DMS79 (cell line): ENCODE data around the gene RADX.
"Not testable (repeated sequence)": the region's sequence is repeated elsewhere in the genome, so short reads cannot be mapped to it uniquely, and the experiment has no call there.

Experiments used
- DNase-seq: peaks from one replicate; lab custom pipeline; 2025; lab: John Stamatoyannopoulos, UW

The RADX gene, protein sequence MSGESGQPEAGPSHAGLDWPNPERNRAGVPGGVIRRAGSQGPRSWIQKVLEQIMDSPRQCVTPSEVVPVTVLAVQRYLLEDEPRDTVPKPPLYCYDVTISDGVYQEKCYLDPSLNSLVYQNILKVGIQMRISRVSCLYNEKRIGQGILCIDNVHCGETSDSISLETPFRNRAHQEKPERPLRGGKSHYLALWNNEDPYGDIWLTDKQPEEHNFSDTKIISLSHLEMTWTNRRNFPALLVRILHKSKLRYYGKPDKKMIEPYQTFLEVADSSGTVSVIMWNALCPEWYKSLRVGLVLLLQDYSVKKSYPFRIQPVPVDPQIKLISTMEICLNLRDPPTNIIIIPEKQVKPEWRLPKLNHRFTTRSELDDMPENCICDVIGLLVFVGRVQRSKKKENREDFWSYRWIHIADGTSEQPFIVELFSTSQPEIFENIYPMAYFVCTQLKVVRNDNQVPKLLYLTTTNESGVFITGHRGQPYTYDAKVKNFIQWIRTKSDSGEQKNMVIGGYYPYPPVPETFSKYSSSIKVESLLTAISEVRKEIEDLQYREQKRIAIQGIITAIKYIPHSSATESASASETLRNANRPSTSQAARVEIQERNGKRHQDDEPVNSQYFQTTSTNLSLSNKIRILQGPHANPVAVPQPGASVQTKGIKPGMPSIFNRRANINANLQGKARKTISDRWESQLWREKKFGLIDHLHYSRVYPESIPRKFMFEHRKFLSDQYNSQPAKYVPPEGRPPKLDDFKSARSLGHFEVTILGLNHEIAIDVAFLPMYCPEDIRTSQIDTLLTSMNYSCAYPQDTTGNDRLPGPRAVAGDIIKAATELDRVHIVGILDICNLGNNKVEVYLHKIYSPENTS

DNA sequence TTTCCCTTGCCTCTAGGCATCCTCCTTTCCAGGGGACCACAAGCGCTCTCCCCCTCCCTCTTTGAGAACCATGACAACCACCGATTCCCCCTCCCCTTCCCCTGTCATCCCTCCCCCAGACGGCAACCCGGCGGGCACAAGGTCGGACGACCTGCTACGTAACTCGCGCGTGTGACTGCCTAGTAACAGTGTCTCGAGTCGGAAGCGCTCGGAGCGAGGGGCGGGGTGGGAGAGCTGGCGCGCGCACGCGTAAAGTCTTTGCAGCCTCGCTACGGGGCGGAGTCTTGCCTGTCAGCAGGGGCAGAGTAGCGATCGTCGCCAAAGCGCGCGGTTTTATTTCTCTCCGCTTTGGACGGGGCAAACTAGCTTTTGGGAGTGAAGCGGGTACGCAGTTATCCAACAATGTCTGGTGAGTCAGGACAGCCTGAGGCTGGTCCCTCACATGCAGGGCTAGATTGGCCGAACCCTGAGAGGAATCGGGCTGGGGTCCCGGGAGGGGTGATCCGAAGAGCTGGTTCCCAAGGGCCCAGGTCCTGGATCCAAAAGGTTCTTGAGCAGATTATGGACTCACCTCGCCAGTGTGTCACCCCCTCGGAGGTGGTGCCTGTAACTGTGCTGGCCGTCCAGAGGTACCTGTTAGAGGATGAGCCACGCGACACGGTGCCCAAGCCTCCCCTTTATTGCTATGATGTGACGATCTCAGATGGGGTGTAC is at the start of gene RADX:
Gene RADX, plus strand, starts transcription at position 300 of the 714 bp plus-strand sequence. Its CDS starts 103 bp downstream, at position 403.
- DNase-seq: peak; percentile 84

DNA sequence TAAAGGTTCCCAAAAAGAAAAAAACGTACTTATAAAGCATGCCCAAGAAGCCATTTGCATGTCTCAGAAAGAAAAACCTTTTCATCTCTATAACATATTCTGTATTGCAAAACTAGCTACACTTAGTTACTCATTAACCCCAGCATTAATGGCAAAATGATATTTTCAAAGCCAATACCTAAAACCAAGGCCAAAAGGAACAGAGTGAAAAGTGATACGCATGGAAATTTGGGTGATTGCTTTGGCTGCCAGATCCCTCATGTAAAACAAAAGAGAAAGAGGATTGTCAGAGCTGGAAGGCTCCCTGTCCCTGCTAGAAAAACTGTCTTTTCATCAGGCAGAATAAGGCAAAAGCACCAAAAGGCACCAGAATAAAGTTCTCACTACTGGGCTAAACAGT is 46.8 kb upstream of the RADX start:
- DNase-seq: no peak

DNA sequence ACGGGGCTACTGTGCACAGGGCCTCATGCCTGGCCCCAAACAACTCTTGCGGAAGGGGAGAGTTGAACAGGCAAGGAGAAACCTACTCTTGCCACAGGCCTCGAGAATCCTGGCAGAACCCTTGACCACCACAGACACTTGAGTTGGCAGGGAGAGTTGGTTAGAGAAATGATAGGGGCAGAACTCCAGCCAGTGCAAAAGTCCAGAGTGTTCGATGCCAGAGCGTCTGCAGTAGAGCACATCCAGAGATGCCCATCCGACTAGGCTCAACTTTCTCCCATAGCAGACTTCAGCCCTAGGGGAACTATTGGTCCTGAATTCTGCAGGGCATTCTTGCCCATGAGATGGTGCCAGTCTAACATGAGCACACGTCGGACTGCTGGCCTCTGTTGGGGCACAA is 45.4 kb upstream of the RADX start:
- DNase-seq: no peak

DNA sequence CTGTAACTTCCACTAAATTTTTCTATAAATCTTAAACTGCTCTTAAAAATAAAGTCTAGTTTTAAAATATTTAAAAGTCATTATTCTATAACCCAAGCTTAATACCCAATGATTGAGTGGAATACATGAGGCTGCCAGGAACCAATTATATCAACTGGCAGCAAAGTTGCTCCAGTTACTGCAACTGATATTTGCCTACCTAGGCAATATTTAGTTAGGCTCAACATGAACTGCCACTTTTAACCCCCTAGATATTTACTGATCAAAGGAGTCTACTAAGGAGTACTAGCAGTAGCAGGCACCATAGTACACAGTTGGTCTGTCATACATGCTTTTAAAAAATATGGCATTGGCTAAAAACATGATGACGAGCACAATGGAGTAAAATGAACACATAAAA is 29.9 kb upstream of the RADX start:
- DNase-seq: no peak

DNA sequence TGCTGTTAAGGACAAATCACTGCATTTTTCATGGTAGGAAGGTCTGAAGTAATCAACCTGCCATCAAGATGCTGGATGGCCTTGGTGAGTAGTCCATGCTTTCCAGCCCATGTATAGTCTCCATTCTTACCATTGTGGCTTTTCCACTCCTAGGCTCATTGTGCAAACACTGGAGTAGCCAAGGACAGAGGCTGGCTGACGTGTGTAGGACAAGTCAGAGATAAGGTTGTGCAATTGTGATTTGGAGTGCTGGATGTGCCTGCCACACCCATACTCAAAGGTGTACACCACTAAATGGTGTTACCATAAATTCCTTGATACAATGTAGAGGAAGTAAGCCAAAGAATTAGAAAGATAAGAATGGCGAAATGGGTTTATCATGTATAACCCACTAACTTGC is 26.3 kb upstream of the RADX start:
- no peak for DNase-seq

DNA sequence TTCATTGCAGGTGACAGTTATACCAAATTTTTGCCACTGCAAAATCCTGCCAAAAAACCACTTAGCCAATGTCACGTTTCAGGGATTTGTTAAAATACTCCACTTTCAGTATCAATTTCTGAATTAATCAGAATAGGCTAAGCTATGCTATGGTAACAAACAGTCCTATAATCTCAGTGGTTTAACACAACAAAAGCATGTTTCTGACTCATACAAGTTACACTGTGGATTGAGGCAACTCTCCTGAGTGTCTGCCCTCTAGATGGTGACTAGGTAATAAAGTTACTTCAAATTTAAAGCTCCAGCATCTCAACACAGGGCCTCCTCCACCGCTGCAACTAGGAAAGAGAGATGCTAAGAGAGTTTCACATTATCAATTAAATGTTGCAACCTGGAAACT is 23.0 kb upstream of the RADX start:
- no peak for DNase-seq

DNA sequence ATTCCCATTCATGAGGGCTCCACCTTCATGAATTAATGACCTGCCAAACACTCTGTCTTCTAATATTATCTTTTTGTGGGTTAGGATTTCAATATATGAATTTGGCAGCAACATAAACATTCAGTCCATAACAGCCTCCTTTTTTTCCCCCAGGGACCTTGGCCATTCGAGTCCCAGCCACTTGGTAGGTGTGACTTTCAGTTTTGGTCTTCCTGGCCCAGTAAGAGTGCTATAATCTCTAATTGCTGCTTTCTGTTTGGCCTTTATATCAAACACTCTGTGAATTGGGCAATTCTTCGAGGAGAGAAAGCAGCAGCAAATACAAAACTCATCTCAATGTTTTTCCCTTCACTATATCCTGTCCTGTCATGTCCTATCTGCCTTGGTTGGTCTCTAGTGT is 12.4 kb upstream of the RADX start:
- DNase-seq: no peak

DNA sequence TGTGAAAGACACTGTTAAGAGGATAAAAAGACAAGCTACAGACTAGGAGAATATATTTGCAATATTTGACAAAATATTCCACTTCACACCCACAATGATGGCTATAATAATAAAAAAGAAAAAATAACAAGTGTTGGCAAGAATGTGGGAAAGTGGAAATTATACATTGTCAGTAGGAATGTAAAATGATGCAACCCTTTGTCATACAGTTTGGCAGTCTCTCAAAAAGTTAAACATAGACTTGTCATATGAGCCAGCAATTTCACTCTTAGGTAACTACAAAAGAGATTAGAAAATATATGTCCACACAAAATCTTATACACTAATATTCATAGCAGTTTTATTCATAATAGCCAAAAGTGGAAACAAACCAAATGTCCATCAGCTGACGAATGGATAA is 5.2 kb upstream of the RADX start:
- DNase-seq: no peak

DNA sequence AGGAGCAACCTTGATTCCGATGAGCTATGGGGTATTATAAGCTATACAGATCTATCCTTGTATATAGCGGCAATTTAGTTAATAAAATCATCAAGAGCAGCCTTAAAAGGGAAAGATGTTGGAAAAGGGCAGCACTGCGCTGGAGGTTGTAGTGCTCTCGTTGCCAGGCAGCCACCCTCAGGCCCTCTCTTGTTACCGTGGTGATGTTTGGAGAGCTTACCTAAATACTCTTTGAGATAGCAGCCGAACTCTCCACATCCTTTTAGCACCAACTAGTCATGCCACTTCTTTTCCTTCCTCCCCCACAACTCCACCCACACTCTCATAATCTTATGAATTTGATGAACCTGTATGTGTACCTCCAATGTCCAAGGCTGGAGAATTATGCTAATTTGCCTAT is 3.8 kb upstream of the RADX start:
- peak; percentile 76 for DNase-seq

DNA sequence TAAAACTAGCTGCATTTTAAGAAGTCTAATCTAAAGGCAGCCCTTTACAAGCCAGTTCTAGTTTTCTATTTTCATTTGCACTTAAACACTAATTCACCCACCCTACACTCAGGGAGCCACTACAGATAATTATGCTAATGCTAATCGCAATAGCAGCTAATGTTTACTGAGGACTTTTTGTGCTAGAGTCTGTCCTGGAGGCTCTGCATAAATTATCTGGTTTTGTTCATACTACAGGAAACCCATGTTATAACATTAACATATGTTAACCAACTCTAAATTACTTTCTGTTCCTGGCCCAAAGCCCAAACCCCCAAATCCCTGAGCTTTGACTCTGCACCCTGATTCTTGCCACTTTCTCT is 480 bp upstream of the RADX start:
- peak; percentile 46 for DNase-seq

DNA sequence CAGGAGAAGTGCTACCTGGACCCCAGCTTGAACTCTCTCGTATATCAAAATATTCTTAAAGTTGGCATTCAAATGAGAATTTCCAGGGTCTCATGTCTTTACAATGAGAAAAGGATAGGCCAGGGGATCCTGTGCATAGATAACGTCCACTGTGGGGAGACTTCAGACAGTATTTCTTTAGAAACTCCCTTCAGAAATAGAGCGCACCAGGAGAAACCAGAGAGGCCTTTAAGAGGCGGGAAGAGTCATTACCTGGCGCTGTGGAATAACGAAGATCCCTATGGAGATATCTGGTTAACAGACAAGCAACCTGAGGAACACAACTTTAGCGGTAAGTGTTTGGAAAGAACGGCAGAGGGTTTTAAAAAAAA is 600 bp downstream of the RADX start:
- DNase-seq: peak; percentile 0

DNA sequence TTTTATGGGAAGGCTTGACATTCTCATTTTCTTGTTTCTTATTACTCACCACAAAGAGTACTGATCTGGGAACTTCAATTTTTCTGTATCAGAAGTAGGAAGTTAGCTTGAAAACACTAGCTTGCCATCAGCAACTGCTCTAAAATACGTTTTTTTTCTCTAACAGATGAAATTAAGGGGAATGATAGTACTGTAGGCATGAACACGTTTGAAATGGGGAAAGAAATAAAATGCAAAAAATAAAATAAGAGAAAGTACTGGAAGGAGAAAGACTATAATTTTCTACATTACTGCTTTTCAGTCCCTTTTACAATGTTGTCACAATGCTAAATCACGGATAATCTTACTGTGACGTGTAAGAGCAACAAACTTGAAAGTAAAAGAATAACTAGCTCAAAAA is 1.5 kb downstream of the RADX start:
- no peak for DNase-seq

DNA sequence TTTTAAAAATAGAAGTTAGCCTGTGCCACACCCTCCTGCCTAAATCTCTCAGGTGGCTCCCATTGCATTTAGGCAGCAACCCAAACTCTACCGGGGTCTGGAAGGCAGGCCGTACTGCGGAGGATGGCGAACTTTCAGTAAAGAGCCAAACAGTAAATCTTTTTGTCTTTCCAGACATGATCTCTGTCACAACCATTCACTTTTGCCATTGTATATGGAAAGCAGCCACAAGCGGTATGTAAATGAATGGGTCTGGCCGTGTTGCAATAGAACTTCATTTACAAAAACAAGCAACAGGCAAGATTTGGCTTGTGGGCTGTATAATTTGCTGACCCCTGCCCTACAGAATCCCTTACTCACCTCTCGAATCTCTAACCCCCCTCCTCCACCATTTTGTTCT is 3.3 kb downstream of the RADX start:
- no peak for DNase-seq

DNA sequence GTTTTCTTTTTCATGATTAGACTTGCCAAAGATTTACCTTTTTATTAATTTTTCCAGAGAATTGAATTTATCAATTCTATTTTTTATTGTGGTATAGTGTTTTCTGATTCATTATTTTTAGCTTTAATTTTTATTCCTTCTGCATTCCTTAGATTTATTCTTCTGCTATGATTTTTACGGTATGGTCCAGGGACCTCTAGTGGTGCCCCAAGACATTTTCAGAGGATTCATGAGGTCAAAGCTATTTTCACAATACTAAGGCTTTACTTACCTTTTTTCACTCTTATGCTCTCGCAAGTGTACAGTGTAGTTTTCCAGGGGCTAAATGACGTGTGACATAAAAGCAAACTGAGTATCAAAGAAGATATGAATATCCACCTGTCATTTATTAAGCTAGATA is 8.0 kb downstream of the RADX start:
- no peak for DNase-seq

DNA sequence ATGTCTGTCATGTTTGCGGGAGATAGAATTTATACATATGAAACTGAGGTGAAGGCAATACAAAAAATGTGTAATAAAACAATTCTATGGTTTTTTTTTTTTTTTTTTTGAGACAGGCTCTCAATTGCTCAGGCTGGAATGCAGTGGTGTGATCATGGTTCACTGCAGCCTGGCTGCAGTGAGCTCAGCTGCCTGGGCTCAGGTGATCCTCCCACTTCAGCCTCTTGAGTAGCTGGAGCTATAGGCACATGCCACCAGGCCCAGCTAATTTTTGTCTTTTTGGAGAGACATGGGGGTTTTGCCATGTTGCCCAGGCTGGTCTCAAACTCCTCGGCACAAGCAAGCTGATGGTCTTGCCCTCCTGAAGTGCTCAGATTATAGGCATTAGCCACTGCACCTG is 10.1 kb downstream of the RADX start:
- DNase-seq: no peak

DNA sequence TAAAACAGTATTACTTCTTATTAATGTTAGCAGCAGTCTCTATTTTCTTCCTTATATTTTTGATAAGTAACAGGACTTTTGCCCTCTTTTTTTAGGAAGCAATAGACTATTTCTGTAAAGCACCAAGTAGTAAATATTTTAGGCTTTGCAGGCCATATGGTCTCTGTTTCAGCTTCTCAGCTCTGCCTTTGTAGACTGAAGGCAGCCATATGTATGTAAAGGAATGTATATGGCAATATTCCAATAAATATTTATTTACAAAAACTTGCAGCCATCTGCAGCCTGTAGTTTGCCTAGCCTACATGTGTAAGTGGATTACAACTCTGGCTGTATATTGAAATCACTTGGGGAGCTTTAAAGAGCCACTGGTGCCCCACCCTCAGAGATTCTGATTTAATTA is 15.0 kb downstream of the RADX start:
- no peak for DNase-seq

DNA sequence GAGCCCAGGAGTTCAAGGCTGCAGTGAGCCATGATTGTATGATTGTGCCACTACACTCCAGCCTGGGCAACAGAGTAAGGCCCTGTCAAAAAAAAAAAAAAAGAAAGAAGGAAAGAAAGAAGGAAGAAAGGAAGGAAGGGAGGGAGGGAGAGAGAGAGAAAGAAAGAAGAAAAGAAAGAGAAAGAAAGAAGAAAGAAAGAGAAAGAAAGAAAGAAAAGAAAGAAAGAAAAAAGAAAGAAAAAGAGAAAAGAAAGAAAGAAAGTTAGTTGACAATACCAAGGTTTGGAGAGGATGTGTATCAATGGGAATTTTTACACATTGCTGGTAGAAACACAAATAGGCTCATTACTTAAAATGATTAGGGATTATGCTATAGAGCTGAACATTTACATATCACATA is 19.8 kb downstream of the RADX start:
- no peak for DNase-seq

DNA sequence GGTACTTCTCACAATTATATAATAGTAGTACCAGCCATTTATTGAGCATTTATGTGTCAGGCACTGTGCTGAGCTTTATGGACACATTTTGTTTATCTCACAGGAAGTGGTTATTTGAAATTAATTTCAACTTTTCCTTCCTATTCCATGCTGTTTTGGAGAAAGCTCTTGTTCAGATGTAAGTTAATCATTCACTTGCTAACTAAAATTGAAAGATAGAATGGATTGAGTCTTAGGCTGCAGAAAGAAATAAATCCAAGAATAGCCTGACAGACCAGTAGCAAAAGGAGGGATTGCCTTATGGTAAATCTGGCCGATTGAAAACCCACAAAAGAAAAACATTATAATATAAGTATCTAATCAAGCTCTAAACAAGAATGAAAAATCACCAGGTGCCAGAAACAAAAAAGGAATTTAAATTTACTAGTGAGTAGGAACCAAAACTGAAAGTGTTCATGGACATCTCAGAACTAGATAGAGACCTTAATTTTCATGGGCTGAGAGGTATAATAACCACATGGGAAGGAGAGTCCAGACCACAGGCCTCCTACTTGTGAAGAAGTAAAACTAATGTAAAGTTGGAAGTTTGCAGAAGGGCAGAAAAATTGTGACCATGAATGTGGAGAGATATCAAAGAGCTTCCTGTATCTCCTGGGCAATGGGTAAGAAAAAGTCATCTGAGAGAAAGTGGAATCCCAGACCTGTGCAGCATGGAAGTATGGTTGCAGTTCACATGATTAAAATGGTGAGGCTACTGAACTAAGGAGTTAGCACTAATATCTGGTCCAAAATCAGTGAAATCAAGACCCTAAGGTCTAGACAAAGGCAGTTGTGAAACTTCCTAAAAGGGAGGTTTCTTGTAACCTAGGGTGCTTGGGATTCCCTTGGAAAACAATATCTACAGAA is 38.0 kb downstream of the RADX start:
- no peak for DNase-seq

DNA sequence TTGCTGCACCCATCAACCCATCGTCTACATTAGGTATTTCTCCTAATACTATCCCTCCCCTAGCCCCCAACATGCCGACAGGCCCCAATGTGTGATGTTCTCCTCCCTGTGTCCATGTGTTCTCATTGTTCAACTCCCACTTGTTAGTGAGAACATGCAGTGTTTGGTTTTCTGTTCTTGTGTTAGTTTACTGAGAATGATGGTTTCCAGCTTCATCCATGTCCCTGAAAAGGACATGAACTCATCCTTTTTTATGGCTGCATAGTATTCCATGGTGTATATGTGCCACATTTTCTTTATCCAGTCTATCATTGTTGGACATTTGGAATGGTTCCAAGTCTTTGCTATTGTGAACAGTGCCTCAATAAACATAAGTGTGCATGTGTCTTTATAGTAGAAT is 41.8 kb downstream of the RADX start:
- not testable (repeated sequence) for DNase-seq

DNA sequence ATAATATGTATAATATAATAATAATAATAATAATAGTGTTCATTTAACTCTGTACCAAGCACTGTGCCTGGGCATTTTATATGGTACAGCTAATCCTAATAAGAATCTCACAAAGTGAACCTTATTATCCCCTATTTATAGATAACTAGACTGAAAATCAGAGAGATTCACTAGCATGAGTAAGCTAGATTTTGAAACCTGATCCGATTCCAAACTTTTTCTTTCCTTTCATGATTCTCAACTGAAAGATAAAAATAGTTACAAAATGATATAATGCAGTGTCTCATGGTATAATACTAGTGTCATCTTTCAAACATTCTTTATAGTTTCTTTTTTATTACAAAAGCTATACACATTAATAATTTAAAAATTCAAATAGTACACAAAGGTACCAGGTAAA is 58.9 kb downstream of the RADX start:
- DNase-seq: no peak

DNA sequence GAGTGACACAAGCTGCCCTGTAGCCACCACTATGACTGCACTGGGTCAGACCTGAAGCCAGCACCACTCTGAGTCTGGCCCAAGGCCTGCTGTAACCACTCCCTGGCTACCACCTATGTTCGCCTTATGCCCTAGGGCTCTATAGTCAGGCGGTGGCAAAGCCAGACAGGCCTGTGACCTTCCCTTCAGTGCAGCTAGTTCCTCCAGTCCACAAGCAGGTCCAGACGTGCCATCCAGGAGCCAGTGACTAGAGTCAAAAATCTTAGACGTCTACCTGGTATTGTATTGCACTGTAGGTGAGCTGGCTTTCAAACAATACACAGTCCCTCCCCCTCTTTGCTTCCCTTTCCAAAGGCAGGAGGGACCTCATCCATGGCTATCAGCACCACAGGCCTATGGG is 60.7 kb downstream of the RADX start:
- no peak for DNase-seq

DNA sequence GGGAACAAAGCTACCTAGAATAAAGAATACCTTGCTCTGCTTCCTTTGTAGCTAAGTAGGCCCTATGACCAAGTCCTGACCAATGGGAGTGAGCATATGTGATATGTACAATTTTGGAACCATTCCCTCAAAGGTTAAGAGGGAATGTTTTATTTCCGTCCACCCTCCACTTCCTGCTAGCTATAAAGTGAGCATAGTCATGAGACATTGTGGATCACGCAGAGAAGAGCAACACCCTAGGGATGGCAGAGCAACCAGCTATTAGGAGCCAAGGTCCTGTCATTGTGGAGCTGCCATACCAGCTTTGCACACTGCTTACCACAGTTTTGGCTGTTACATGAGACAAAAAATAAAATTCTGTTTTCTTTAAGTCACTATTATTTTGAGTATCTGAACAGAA is 68.9 kb downstream of the RADX start:
- DNase-seq: no peak
